ENCODE results near the gene PDS5B.
A peak's percentile ranks its signal among the peaks of the same experiment; 100 is the strongest.

Gene PDS5B, protein sequence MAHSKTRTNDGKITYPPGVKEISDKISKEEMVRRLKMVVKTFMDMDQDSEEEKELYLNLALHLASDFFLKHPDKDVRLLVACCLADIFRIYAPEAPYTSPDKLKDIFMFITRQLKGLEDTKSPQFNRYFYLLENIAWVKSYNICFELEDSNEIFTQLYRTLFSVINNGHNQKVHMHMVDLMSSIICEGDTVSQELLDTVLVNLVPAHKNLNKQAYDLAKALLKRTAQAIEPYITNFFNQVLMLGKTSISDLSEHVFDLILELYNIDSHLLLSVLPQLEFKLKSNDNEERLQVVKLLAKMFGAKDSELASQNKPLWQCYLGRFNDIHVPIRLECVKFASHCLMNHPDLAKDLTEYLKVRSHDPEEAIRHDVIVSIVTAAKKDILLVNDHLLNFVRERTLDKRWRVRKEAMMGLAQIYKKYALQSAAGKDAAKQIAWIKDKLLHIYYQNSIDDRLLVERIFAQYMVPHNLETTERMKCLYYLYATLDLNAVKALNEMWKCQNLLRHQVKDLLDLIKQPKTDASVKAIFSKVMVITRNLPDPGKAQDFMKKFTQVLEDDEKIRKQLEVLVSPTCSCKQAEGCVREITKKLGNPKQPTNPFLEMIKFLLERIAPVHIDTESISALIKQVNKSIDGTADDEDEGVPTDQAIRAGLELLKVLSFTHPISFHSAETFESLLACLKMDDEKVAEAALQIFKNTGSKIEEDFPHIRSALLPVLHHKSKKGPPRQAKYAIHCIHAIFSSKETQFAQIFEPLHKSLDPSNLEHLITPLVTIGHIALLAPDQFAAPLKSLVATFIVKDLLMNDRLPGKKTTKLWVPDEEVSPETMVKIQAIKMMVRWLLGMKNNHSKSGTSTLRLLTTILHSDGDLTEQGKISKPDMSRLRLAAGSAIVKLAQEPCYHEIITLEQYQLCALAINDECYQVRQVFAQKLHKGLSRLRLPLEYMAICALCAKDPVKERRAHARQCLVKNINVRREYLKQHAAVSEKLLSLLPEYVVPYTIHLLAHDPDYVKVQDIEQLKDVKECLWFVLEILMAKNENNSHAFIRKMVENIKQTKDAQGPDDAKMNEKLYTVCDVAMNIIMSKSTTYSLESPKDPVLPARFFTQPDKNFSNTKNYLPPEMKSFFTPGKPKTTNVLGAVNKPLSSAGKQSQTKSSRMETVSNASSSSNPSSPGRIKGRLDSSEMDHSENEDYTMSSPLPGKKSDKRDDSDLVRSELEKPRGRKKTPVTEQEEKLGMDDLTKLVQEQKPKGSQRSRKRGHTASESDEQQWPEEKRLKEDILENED (N-terminal part only)

DNA sequence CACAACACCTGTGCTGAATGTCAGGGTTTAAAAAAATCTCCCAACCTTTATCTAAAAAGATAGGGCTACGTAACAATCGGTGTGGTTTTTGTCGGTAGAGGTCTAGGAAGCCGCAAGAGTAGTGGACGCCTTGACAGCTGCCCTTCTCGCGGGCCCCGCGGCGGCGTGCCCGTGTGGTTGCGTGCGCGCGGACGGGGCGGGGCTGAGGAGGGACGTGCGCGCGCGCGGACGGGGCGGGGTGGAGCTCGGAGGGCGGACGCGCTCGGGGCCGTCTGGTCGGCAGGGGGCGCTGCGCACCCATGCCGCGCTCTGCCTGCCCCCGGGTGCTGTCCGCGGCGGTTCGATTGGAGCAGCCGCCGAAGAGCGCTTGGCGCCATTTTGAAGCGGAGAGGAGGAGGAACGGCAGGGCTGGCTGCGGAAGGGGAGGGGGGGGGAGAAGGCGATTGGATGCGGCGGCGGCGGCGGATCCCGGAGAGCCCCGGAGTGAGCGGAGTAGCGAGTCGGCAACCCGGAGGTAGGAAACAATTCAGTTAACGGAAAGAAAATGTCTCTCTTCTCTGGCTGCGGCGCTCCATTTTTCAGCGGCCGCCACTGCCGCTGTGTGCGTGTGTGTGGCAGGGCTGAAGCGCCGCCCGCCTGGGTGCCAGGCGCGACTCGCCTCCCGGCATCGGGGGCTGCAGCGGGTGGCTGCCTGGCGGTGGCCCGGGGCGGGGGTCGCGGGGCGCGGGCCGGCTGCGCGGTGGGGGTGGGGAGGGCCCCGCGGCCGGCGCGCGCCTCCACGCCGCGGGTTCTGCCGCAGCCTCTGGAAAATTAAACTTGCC, at the start of gene PDS5B:
PDS5B (plus strand) TSS at position 373 of the 821 bp plus-strand sequence. CDS start 62,321 bp downstream, outside the sequence.
- H3K4me3 ChIP-seq (ENCODE audit: low read depth, low read length) = peak within 1 kb of the TSS; percentile 74
- peak; percentile 37 for TF ChIP-seq CTCF (IDR thresholded peaks at IDR 0.05; ENCODE audit: low read depth, low read length)

DNA sequence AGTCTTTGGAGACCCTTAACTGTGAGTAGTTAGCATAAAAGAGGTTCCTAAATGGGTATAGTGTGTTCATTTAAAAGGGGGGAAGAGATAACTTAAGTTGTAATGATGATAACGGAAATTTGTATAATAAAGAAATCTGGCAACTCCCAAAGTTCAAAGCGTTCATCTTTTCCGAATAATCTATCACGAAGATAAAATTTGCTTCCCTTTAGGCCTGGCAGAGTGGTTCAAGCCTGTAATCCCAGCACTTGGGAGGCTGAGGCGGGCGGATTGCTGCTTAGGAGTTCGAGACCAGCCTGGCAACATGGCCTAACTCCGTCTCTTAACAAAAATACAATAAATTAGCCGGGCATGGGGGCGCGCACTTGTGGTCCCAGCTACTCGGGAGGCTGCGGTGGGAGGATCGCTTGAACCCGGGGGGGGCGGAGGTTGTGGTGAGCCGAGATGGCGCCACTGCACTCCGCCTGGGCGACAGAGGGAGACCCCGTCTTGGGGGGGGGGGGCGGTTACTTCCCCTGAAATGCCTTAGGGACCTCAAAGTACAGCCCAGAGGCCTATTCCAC, 48.6 kb upstream of the PDS5B start:
- peak overlapping the region; percentile 100 for H3K4me3 ChIP-seq (ENCODE audit: low read depth, low read length)
- no peak for TF ChIP-seq CTCF (IDR thresholded peaks at IDR 0.05; ENCODE audit: low read depth, low read length)

GRCh38 chr13:32538143-32538620, 48.1 kb upstream of the PDS5B start:
- peak overlapping the region; percentile 100 for H3K4me3 ChIP-seq (ENCODE audit: low read depth, low read length)
- TF ChIP-seq CTCF (IDR thresholded peaks at IDR 0.05; ENCODE audit: low read depth, low read length) = no peak

DNA sequence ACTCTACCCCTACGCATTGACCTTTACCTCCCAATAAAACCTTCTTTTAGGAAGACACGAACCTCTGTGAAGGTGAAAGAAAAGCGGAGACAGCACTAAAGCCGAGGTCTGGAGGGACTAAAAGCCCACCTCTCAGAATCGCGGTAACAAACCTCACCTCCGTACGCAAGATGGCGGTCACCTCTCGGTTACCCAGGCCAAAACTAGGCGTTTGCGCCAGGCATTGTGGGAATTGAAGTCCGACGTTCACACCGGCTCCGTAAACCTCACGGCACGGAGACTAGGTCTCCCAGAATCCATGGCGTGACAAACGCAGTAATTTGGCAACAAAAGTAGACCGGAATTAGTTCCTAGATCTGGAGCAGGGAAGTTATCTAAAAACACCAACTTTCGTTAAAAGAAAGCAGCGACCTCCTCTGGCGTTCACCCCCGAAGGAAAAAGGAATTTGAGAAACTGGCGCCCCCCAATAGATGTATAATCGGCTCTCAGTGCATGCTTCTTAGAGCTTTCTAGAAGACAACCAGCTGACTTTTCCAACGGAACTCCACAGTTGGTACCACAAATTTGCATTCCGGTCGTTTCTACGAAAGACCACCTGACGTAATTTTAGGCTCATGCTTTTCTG, 47.5 kb upstream of the PDS5B start, which contains the start of gene N4BP2L2:
N4BP2L2 (minus strand) TSS at position 175 of the 626 bp plus-strand sequence. CDS start 1,768 bp downstream, outside the sequence.
- peak within 1 kb of the TSS; percentile 100 for H3K4me3 ChIP-seq (ENCODE audit: low read depth, low read length)
- peak; percentile 24; the same call in 1 of the 2 replicates for TF ChIP-seq CTCF (IDR thresholded peaks at IDR 0.05; ENCODE audit: low read depth, low read length)

DNA sequence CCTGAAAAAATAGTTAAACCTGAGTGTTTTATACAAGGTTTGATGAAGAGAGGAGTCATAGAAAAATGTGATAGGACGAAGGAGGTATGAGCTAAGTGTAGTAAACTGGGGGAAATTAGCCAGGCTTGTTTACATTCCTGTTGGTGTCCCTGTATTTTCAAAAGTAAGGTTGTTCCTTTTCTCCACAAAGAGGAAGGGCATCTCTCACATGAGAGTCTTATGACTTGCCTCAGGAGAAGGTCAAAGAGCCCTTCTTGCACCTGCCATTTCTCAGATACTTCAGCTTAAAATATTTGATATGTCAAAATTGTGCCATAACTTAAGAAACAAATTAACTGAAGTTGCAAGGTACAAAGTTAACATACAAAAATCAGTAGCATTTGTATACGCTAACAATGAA, 44.0 kb upstream of the PDS5B start:
- H3K4me3 ChIP-seq (ENCODE audit: low read depth, low read length) = no peak overlapping the region
- no peak for TF ChIP-seq CTCF (IDR thresholded peaks at IDR 0.05; ENCODE audit: low read depth, low read length)
